HFFc6 (cell line): ENCODE results near the gene KCNMB2. TPM values are rescaled to one million over a fixed set of nuclear protein-coding genes. Genes with fewer than 3 reads are reported as not detected.

Source experiments
- DNase-seq: peaks from one replicate; pipeline ENCODE4 v3.0.0-alpha.2; 2018
- H3K27ac Mint-ChIP-seq: 2 replicates; pipeline ENCODE4 v1.8.0; 2020; ENCODE audit warnings: mild to moderate bottlenecking, mixed read lengths
- H3K27me3 Mint-ChIP-seq: 2 replicates; pipeline ENCODE4 v1.8.0; 2021; ENCODE audit warnings: mild to moderate bottlenecking, moderate library complexity, mixed read lengths; ENCODE audit not compliant: insufficient read depth
- H3K36me3 Mint-ChIP-seq: 2 replicates; pipeline ENCODE4 v1.8.0; 2021; ENCODE audit warnings: low read depth, mixed read lengths
- H3K4me1 Mint-ChIP-seq: 2 replicates; pipeline ENCODE4 v1.8.0; 2020; ENCODE audit warnings: low read depth, mixed read lengths
- H3K4me3 Mint-ChIP-seq: 2 replicates; pipeline ENCODE4 v1.8.0; 2020; ENCODE audit warnings: mild to moderate bottlenecking, moderate library complexity, mixed read lengths
- H3K9me3 Mint-ChIP-seq: 2 replicates; pipeline ENCODE4 v1.8.0; 2020; ENCODE audit warnings: mild to moderate bottlenecking, mixed read lengths
- total RNA-seq, 6 experiments: library from RNA; stranded (reverse); fragmentation: NEBNext Ultra II Directional; extraction: Animal tissue kit (Norgen Biotek cat#: 25700); gene quantifications; 2 replicates in 1 of 6; 3 replicates in 5 of 6; pipeline ENCODE4 v1.2.3, GENCODE V29; 2021
- TF ChIP-seq, protein P1 (sequence below): fragments of 200-600 bp; sonication (generic); IDR thresholded peaks from 2 replicates; pipeline ENCODE4 v1.5.0; 2021; ENCODE audit warnings: antibody characterized with exemption, mild to moderate bottlenecking

The KCNMB2 gene
- total RNA-seq, 6 experiments from 2014 or later, result not detected

DNA sequence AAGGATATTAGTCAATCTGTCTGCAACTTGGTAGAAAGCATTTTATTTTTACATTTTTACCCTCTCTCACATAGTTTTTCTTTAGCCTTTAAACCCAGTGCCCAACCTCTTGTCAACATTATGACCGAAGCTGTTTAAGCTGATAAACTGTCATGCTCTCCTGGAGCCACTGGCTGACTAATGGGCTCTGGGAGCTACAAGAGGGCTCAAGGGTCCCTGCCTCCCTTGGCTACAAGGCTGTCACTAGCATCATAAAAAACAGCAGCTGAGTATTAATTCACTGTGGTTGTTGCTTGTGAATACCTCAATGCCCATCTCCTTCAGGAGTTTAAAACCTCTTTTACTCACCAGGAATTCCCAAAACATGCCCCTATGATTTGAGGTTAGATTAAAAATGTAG is 297.5 kb downstream of the KCNMB2 start:
- peaks cover 15% of the 10 kb centered on the region for H3K9me3 Mint-ChIP-seq
- H3K27ac Mint-ChIP-seq, result no peak overlapping the region
- no peak overlapping the region for H3K4me3 Mint-ChIP-seq
- H3K4me1 Mint-ChIP-seq, result no peaks in the 10 kb centered on the region
- DNase-seq, result no peak
- TF ChIP-seq, protein P1, sequence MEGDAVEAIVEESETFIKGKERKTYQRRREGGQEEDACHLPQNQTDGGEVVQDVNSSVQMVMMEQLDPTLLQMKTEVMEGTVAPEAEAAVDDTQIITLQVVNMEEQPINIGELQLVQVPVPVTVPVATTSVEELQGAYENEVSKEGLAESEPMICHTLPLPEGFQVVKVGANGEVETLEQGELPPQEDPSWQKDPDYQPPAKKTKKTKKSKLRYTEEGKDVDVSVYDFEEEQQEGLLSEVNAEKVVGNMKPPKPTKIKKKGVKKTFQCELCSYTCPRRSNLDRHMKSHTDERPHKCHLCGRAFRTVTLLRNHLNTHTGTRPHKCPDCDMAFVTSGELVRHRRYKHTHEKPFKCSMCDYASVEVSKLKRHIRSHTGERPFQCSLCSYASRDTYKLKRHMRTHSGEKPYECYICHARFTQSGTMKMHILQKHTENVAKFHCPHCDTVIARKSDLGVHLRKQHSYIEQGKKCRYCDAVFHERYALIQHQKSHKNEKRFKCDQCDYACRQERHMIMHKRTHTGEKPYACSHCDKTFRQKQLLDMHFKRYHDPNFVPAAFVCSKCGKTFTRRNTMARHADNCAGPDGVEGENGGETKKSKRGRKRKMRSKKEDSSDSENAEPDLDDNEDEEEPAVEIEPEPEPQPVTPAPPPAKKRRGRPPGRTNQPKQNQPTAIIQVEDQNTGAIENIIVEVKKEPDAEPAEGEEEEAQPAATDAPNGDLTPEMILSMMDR, result no peak
- no peaks in the 10 kb centered on the region for H3K36me3 Mint-ChIP-seq
- no peaks in the 10 kb centered on the region for H3K27me3 Mint-ChIP-seq

DNA sequence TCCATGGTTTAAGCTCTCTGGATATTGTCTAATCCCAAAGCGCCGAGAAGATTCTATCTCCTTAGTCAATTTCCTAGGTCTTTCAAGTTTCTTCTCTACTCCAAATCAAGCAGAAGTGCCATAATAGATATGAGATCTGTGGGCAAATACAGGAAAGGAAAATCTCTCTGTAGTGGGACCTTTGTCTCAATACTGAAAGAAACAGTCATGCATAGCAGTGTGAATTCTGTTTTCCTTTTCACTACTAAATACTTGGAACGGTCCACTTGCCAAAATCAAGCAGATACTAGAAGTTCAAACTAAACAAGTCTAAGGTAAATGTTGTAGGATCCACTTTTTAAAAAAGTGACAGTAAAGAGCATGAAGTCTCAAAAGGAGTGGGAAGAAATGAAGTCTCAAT is 298.8 kb downstream of the KCNMB2 start:
- H3K4me3 Mint-ChIP-seq, result no peak overlapping the region

DNA sequence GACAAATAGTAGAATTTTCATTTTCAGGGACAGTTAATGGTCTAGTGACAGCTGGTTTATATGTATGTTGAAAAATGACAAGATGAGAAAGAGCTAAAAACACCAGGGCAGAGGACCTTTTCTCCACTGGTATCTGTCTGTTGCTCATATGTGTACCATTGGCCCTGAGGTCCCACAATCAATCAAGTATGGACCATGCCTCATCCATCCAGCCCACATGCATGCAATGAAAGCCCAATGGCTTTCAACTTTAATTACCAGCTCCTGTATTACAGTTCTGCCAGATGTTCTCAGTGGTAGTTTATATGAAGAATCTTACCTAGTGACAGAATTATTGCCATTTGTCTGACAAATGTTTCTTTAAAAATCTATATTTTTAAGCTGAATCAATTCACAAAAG is 301.3 kb downstream of the KCNMB2 start:
- Mint-ChIP-seq H3K4me3 (no peak overlapping the region), H3K36me3 (no peaks in the 10 kb centered on the region), H3K27ac (no peak overlapping the region), H3K4me1 (no peaks in the 10 kb centered on the region), H3K27me3 (no peaks in the 10 kb centered on the region), H3K9me3 (peaks cover 40% of the 10 kb centered on the region)
- TF ChIP-seq, protein P1, result no peak
- DNase-seq, result no peak

More for the DNA sequence above, 298.8 kb downstream of the KCNMB2 start:
- no peaks in the 10 kb centered on the region for H3K27me3 Mint-ChIP-seq
- peaks cover 28% of the 10 kb centered on the region for H3K9me3 Mint-ChIP-seq
- DNase-seq, result no peak
- H3K27ac Mint-ChIP-seq, result no peak overlapping the region
- TF ChIP-seq, protein P1, result no peak
- H3K36me3 Mint-ChIP-seq, result no peaks in the 10 kb centered on the region
- H3K4me1 Mint-ChIP-seq, result no peaks in the 10 kb centered on the region

DNA sequence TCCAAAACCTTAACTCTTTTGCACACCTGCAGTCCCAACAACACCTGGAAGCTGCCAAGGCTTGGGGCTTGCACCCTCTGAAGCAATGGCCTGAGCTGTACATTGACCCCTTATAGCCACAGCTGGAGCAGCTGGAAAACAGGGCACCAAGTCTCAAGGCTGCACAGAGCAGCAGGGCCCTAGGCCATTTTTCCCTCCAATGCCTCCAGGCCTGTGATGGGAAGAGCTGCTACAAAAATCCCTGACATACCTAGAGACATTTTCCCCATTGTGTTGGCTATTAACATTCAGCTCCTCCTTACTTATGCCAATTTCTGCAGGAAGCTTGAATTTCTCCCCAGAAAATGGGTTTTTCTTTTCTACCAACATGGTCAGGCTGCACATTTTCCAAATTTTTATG is 304.4 kb downstream of the KCNMB2 start:
- Mint-ChIP-seq H3K4me3 (no peak overlapping the region), H3K9me3 (peaks cover 36% of the 10 kb centered on the region)

DNA sequence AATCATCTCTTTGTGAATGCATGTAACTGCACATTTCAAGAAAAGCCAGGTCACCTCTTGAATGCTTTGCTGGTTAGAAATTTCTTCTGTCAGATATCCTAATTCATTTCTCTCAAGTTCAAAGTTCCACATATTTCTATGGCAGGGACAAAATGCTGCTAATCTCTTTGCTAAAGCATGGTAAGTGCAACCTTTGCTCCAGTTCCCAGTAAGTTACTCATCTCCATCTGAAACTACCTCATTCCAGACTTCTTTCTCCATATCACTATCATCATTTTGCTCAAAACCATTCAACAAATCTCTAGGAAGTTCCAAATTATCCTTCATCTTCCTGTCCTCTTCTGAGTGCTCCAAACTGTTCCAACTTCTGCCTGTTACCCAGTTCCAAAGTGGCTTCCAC is 304.8 kb downstream of the KCNMB2 start:
- Mint-ChIP-seq H3K27me3 (no peaks in the 10 kb centered on the region), H3K4me1 (no peaks in the 10 kb centered on the region; the same call in 1 of the 2 replicates), H3K9me3 (peaks cover 36% of the 10 kb centered on the region), H3K27ac (no peak overlapping the region; the same call in 1 of the 2 replicates), H3K4me3 (no peak overlapping the region), H3K36me3 (no peaks in the 10 kb centered on the region)
- TF ChIP-seq, protein P1, result no peak
- no peak for DNase-seq

More for the DNA sequence above, 304.4 kb downstream of the KCNMB2 start:
- no peaks in the 10 kb centered on the region; the same call in 1 of the 2 replicates for H3K4me1 Mint-ChIP-seq
- H3K27me3 Mint-ChIP-seq, result no peaks in the 10 kb centered on the region
- DNase-seq, result no peak
- H3K27ac Mint-ChIP-seq, result no peak overlapping the region
- H3K36me3 Mint-ChIP-seq, result no peaks in the 10 kb centered on the region
- TF ChIP-seq, protein P1, result no peak

DNA sequence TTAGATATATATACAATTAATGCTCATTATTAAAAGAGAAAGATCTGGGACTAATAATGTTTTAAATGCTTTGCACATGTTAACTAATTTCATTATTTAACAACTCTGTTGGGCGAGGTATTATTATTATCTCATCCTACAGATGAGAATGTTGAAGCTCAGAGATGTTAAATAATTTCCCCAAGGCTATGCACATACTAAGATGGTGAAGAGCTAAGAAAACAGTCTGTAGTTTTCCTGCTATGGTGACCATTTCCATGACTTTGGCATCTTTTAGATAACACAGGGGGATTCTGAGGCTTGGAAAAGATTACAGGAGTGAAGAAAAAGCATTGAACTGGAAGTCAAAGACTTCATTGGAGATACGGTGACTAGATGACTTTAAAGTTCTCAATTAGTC is 308.7 kb downstream of the KCNMB2 start:
- H3K9me3 Mint-ChIP-seq, result peaks cover 21% of the 10 kb centered on the region
- no peak overlapping the region for H3K4me3 Mint-ChIP-seq
- no peaks in the 10 kb centered on the region for H3K27me3 Mint-ChIP-seq
- TF ChIP-seq, protein P1, result no peak
- H3K36me3 Mint-ChIP-seq, result no peaks in the 10 kb centered on the region
- H3K4me1 Mint-ChIP-seq, result no peaks in the 10 kb centered on the region; the same call in 1 of the 2 replicates
- DNase-seq, result no peak
- no peak overlapping the region for H3K27ac Mint-ChIP-seq
